Iris pigment epithelial cell (primary cell): ENCODE data around the gene TBXAS1.
A peak's percentile ranks its signal among the peaks of the same experiment; 100 is the strongest.

ENCODE experiments used
- DNase-seq: peaks from one replicate; pipeline ENCODE4 v3.0.0-alpha.2; 2011; ENCODE audit warnings: low read depth

TBXAS1 gene

DNA sequence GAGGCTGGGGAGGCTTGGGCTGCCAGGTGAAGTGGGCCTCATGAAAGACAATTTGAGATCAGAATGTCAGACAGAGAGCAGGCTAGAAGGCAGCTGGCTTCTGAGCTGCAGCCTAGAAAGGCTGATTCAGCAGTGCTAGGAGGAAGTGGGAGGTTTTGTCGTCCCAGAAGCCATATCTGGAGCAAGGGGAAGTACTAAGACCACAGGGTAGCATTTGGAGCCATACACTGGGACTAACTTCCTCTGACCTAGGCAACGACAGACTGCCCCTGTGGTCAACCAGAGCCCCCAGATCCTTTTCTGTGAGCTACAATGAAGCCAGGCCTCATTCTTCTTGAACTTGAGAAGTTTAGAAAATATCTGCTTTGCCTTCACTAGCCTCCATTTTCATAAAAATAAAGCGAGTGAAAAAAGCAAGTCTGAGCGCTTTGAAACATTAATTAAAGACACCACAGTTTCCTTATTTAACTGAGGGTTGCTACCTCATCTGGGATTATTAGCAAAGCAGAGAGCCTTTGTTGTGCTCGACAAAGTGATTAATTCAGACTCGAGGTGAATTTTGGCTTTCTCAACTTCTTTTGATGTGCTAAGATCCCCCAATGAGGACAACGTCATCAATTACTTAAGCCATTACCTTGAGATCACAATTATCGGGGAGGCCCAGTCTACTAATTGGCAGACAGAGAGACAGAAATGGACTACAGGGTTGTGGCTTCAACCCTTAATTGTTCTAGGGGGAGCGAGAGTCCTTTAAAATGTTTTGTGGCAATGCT, 26.6 kb downstream of the TBXAS1 start:
- peak; percentile 47 for DNase-seq

GRCh38 chr7:139857791-139858190, 28.7 kb downstream of the TBXAS1 start:
- DNase-seq = no peak

- DNase-seq = no peak
These were observed 31.2 kb downstream of the TBXAS1 start for GRCh38 chr7:139860090-139860775.

DNA sequence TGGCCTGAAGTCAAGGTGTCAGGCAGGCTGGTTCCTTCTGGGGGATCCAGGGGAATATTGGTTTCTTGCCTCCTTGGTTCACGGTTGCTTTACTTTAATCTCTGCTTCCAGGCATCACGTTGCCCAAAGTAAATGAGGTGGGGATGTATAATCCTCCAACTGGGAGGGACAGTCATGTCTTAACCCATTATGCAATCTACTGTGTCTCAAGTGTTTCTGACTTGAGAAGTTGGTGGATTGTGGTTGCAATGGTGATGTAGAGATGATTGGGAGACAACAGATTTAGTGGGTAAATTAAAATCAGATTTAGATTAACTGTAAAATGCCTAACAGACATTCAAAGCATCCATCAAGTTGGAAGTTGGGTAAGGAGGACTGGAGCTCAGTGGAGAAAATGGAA, 32.7 kb downstream of the TBXAS1 start:
- no peak for DNase-seq

DNA sequence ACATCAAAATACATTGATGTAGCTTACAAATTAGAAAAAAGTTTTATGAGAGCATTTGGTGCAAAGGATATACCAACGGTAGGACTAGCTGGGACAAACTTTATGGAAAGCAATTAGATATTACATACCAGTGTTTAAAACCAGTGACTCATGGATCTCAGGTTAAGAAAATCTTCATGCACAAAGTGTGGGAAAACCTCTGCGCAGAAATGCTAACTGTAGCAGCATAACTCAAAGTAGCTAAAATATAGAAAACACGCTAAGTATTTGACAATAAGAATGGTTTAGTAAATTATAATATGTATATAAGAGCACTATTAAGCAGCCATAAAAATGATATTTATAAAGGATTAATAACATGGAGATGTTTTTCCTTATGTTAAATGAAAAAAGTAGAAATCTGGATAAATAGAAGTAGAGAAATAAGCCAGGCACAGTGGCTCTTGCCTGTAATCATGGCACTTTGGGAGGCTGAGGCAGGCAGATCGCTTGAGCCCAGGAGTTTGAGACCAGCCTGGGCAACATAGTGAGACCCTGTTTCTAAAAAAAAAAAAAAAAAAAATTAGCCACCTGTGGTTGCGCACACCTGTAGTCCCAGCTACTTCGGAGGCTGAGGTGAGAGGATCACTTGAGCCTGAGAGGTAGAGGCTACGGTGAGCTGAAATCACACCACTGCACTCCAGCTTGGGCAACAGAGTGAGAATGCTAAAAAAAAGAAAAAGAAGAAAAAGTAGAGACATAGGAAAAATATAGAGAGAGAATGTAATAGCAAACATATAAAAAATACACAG, 37.2 kb downstream of the TBXAS1 start:
- DNase-seq = no peak

DNA sequence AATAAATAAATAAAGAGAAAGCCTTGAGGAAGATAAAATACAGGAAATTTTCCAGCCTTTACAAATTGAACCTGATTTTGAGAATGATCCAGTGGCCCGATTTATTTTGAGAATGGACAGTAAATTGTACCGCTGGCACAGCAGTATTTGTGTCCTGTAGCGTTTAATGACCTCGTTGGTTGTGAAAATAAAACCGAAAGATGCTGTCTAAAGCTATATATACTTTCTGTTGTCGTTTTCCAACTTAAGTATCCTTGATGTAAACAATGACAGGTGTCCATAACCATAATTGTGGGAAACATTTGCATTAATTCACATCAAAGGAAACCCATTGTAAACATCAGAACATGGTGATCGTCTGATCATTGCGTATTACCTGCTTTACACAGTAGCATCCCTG, 38.8 kb downstream of the TBXAS1 start:
- no peak for DNase-seq

DNA sequence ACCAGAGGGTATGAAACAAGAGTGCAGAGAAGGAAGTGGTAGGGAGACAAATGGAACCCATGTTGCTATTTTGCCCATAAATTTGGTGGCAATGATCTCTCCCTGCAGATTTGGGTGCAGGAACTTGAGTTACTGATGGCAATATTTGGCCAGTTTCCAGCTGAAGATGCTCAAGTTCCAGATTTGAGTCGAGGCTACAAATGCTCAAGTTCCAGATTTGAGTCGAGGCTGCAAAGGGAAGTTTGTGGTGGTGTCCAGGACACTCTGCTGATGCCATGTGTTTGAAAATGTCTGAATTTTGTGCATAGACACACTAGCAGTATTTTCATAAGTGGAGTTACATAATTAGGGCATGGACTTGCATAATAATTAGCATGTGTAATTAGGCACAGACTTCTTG, 40.8 kb downstream of the TBXAS1 start:
- no peak for DNase-seq

DNA sequence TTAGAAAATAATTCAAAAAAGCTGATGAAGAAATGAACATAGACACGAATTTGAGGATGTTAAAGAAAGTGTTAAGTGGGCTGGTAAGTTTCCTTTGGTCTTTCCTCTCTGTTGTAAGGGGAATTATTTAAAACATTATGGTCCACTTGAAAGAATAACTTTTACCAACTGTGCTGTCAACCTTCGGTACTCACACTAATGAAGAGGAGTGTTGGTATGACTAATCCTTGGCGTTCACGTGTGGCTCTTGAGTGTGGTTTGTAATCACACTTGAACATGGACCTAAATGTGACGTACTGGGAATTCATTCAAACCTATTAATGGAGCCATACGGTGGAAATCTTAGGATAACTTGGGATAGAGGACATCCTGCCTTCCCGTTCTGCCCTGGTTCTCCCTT, 41.3 kb downstream of the TBXAS1 start:
- no peak for DNase-seq

- peak; percentile 79 for DNase-seq
These were observed 42.3 kb downstream of the TBXAS1 start for GRCh38 chr7:139871331-139871730.

GRCh38 chr7:139871820-139872219, 42.8 kb downstream of the TBXAS1 start:
- peak; percentile 70 for DNase-seq

DNA sequence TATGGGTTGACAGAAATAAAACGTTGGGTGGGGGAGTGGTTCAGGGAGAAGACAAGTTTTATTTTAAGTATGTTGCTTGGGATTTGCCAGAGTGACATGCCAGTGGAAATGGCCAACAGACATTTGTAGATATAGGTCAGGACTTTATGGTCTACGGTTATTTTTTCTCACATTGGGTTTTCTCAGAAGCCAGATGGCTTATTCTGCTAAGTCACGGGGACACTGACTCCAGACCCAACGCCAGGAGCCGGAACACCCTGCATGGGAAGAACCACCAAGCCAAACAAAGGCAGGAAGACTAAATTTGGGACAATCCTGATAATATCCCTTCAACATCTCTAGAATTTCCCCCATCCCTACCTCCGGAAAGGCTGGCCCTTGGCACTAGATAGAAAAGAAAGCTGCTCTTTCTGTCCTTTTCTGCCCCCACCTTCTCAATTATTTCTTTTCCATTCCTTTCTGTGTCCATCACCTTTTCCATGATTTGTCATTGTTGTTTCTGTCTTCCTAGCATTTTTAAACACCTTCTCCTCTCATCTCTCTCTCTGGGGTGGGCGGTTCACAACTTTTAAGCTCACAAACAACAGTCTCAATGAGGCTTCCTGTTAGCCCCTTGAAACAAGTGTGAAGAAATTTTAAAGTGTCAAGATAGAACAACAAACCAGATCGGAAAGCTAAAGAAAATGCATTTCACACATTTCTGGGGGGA, 44.7 kb downstream of the TBXAS1 start:
- DNase-seq = no peak

DNA sequence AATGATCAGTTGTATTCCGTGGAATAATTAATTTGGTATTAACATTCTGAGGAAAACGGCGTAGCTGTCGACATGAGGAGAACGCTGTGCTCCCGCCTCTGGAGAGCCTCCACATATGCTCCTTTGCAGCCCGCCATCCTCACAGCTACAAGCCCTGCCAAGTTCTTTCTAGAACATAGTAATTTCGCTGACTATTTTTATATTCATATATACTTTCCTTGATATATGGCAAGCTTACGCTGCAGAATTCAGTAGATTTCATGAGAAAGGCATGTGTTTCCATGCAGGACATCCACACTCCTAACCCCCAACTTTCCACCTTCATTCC, 45.2 kb downstream of the TBXAS1 start:
- no peak for DNase-seq

GRCh38 chr7:139875821-139876241, 46.8 kb downstream of the TBXAS1 start:
- DNase-seq = no peak

GRCh38 chr7:139876622-139877283, 47.7 kb downstream of the TBXAS1 start:
- DNase-seq = peak; percentile 46

- no peak for DNase-seq
These were observed 54.8 kb downstream of the TBXAS1 start for GRCh38 chr7:139883814-139884213.

- DNase-seq = no peak
These were observed 55.4 kb downstream of the TBXAS1 start for GRCh38 chr7:139884441-139884840.

DNA sequence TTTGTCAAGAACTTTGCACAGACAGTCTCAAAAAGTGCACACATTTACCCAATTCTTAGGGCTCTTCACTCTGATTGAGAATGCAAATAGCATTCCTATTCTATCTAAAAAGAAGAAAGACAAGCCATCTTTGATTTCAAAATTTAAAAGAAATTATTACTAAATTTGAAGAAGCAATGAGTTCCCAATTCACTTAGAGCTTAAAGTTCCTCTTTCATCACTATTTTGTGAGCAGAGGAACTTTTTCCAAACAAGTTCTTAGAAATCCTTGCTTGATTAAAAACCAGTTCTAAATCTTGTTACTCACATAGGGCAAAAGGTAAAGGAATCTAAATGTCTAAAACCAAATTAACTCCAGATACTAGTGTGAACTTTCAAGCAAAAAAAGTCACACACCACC, 56.4 kb downstream of the TBXAS1 start:
- DNase-seq = no peak

DNA sequence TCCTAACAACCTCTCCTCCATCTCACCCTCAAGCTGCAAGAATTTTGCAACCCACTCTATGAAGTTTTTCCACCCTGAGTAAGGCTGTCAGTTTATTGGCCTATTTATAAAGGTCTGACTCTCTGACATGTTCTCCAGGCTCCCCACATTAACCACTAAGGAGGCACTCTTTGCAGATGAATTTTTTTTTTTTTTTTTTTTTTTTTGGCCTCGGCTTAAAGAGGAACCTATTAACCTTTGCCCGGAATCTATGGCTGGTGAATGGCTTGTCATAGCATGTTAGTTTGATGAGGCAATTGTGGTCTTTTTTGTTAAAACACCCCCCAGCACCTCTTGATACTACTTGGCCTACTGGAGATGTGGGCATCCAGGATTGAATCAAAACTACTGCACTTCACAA, 57.1 kb downstream of the TBXAS1 start:
- no peak for DNase-seq

GRCh38 chr7:139886899-139887298, 57.8 kb downstream of the TBXAS1 start:
- DNase-seq = no peak

GRCh38 chr7:139887992-139888481, 59.0 kb downstream of the TBXAS1 start:
- no peak for DNase-seq

DNA sequence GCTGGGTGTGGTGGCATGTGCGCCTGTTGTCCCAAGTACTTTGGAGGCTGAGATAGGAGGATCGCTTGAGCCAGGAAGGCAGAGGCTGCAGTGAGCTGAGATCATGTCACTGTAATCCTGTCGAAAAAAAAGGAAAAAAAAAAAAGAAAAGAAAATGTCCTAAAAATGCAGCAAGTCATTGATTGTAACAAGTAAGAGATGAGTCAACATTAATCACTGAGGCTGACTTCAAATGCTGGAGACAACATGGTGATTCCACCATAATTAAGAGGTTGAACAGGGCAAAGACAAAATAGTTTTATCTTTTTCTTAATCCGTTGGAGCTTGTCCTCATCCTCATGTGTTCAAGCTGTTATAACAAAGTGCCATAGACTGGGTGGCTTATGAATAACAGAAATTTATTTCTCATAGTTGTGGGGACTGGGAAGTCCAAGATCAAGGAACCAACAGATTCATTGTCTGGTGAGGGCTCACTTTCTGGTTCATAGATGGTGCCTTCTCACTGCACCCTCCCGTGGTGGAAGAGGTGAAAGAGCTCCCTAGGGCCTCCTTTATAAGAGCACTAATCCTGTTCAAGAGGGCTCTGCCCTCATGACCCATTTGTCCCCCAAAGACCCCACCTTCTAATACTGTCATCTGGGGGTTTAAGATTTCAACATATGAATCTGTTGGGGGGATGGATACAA, 60.3 kb downstream of the TBXAS1 start:
- DNase-seq = peak; percentile 49
